H9 (cell line): ENCODE results near the gene STC2. TPM values are rescaled to one million over a fixed set of nuclear protein-coding genes. Genes with fewer than 3 reads are reported as not detected.

Experiments
- DNase-seq: peaks from one replicate; pipeline ENCODE4 v3.0.0-alpha.2; 2017
- H2AFZ ChIP-seq: one replicate; pipeline ENCODE4 v1.6.1; 2013; ENCODE audit warnings: mild to moderate bottlenecking, low read length, control low read depth, moderate library complexity
- H2AK5ac ChIP-seq: 2 replicates; pipeline ENCODE4 v1.6.1; 2013; ENCODE audit warnings: low read length, control low read depth, mixed read lengths; ENCODE audit not compliant: insufficient read length
- H2BK120ac ChIP-seq: one replicate; pipeline ENCODE4 v1.6.1; 2013; ENCODE audit warnings: low read depth, mild to moderate bottlenecking, low read length, control low read depth, inconsistent platforms; ENCODE audit not compliant: poor library complexity, severe bottlenecking
- H2BK12ac ChIP-seq: 2 replicates; pipeline ENCODE4 v1.6.1; 2013; ENCODE audit warnings: low read length, control low read depth, mixed read lengths, low read depth; ENCODE audit not compliant: insufficient read length
- H2BK15ac ChIP-seq: 2 replicates; pipeline ENCODE4 v1.6.1; 2013; ENCODE audit warnings: low read depth, low read length, control low read depth
- H2BK20ac ChIP-seq: one replicate; pipeline ENCODE4 v1.6.1; 2013; ENCODE audit warnings: low read depth, mild to moderate bottlenecking, low read length, control low read depth, inconsistent platforms; ENCODE audit not compliant: poor library complexity, severe bottlenecking
- H2BK5ac ChIP-seq: 2 replicates; pipeline ENCODE4 v1.6.1; 2013; ENCODE audit warnings: low read length, control low read depth, mixed read lengths; ENCODE audit not compliant: insufficient read length
- H3K14ac ChIP-seq: 2 replicates; pipeline ENCODE4 v1.6.1; 2013; ENCODE audit warnings: low read length, control low read depth; ENCODE audit not compliant: insufficient read depth
- H3K18ac ChIP-seq: 2 replicates; pipeline ENCODE4 v1.6.1; 2013; ENCODE audit warnings: low read depth, mild to moderate bottlenecking, mixed read lengths, low read length, control low read depth; ENCODE audit not compliant: insufficient read length
- H3K23ac ChIP-seq: 2 replicates; pipeline ENCODE4 v1.6.1; 2013; ENCODE audit warnings: low read length, control low read depth, mixed read lengths, low read depth; ENCODE audit not compliant: insufficient read length
- H3K23me2 ChIP-seq: 2 replicates; pipeline ENCODE4 v1.6.1; 2013; ENCODE audit warnings: low read depth, mild to moderate bottlenecking, mixed read lengths, low read length, control low read depth; ENCODE audit not compliant: insufficient read length, poor library complexity, severe bottlenecking
- H3K27ac ChIP-seq: 2 replicates; pipeline ENCODE4 v1.5.1; 2013; ENCODE audit warnings: low read length, control low read depth, mixed read lengths, low read depth; ENCODE audit not compliant: insufficient read length
- H3K27me3 ChIP-seq: 2 replicates; pipeline ENCODE4 v1.6.1; 2013; ENCODE audit warnings: low read length, control low read depth, inconsistent platforms; ENCODE audit not compliant: insufficient read depth
- H3K4ac ChIP-seq: 2 replicates; pipeline ENCODE4 v1.6.1; 2013; ENCODE audit warnings: low read depth, mild to moderate bottlenecking, control low read depth, inconsistent platforms, low read length, moderate library complexity
- H3K4me1 ChIP-seq: 2 replicates; pipeline ENCODE4 v1.6.1; 2013; ENCODE audit warnings: low read length, control low read depth, inconsistent platforms; ENCODE audit not compliant: insufficient read depth
- H3K4me2 ChIP-seq: 2 replicates; pipeline ENCODE4 v1.6.1; 2013; ENCODE audit warnings: low read length, control low read depth, mixed read lengths; ENCODE audit not compliant: insufficient read length, insufficient read depth
- H3K56ac ChIP-seq: 2 replicates; pipeline ENCODE4 v1.6.1; 2013; ENCODE audit warnings: low read depth, mild to moderate bottlenecking, mixed read lengths, low read length, control low read depth; ENCODE audit not compliant: insufficient read length
- H3K79me1 ChIP-seq: 2 replicates; pipeline ENCODE4 v1.6.1; 2013; ENCODE audit warnings: low read depth, mild to moderate bottlenecking, moderate library complexity, low read length, control low read depth, inconsistent platforms; ENCODE audit not compliant: insufficient read depth, poor library complexity, severe bottlenecking
- H3K79me2 ChIP-seq: 2 replicates; pipeline ENCODE4 v1.6.1; 2013; ENCODE audit warnings: low read length, control low read depth, inconsistent platforms; ENCODE audit not compliant: insufficient read depth
- H3K9ac ChIP-seq: 2 replicates; pipeline ENCODE4 v1.6.1; 2013; ENCODE audit warnings: low read length, control low read depth, mixed read lengths; ENCODE audit not compliant: insufficient read length; ENCODE audit errors: extremely low read depth
- H3K9me3 ChIP-seq: one replicate; pipeline ENCODE4 v1.6.1; 2013; ENCODE audit warnings: low read depth, low read length, inconsistent platforms; ENCODE audit not compliant: control insufficient read depth
- H3T11ph ChIP-seq: one replicate; pipeline ENCODE4 v1.6.1; 2013; ENCODE audit warnings: mild to moderate bottlenecking, low read length, control low read depth, inconsistent platforms
- H4K20me1 ChIP-seq: one replicate; pipeline ENCODE4 v1.6.1; 2013; ENCODE audit not compliant: control insufficient read depth, insufficient read length, insufficient read depth
- H4K5ac ChIP-seq: 2 replicates; pipeline ENCODE4 v1.6.1; 2013; ENCODE audit warnings: low read depth, mild to moderate bottlenecking, mixed read lengths, low read length, control low read depth; ENCODE audit not compliant: insufficient read length
- H4K8ac ChIP-seq: replicated peaks from 2 replicates; pipeline ENCODE4 v1.6.1; 2013; ENCODE audit warnings: low read length, control low read depth, mixed read lengths, low read depth; ENCODE audit not compliant: insufficient read length
- H4K91ac ChIP-seq: 2 replicates; pipeline ENCODE4 v1.6.1; 2013; ENCODE audit warnings: low read depth, mild to moderate bottlenecking, moderate library complexity, mixed read lengths, low read length, control low read depth; ENCODE audit not compliant: insufficient read length
- H3K27ac Mint-ChIP-seq, 3 experiments: 2 replicates in 2 of 3; 3 replicates in 1 of 3; pipeline ENCODE4 v1.8.0; 2020 to 2021; ENCODE audit warnings: mixed read lengths in 3 of 3, mild to moderate bottlenecking in 1 of 3, moderate library complexity in 1 of 3
- H3K27me3 Mint-ChIP-seq: 2 replicates; pipeline ENCODE4 v1.8.0; 2021; ENCODE audit warnings: low read depth, mild to moderate bottlenecking, moderate library complexity, mixed read lengths
- H3K36me3 Mint-ChIP-seq, 3 experiments: 2 replicates in 2 of 3; 3 replicates in 1 of 3; pipeline ENCODE4 v1.8.0; 2020 to 2021; ENCODE audit warnings: low read depth in 3 of 3, mixed read lengths in 3 of 3; ENCODE audit not compliant: insufficient read depth in 1 of 3
- H3K4me1 Mint-ChIP-seq, 2 experiments: 2 replicates each; pipeline ENCODE4 v1.8.0; 2020; ENCODE audit warnings: mixed read lengths in 2 of 2
- H3K4me3 Mint-ChIP-seq, 2 experiments: 2 replicates in 1 of 2; 3 replicates in 1 of 2; pipeline ENCODE4 v1.8.0; 2020 to 2021; ENCODE audit warnings: mild to moderate bottlenecking in 2 of 2, mixed read lengths in 2 of 2, moderate library complexity in 1 of 2
- H3K9me3 Mint-ChIP-seq, 2 experiments: 2 replicates in 1 of 2; 3 replicates in 1 of 2; pipeline ENCODE4 v1.8.0; 2020; ENCODE audit warnings: mild to moderate bottlenecking in 2 of 2, mixed read lengths in 2 of 2, moderate library complexity in 1 of 2
- WGBS: extraction: QIAGEN DNeasy Blood & Tissue Kit; methylation state at CpG from one replicate; pipeline ENCODE4 v1.1.7; 2013; ENCODE audit warnings: missing lambda C conversion rate, low lambda C conversion rate, mixed read lengths; ENCODE audit not compliant: insufficient read length; ENCODE audit errors: extremely low coverage; 5-methylcytosine and 5-hydroxymethylcytosine counted together
- total RNA-seq: library from RNA; stranded (reverse); gene quantifications from 2 replicates; pipeline ENCODE4 v1.2.1, GENCODE V29; 2021
- TF ChIP-seq, protein P1 (sequence below): fragments of 200-600 bp; sonication (generic); conservative IDR thresholded peaks from 3 replicates; pipeline ENCODE4 v1.8.0; 2021; ENCODE audit warnings: antibody characterized with exemption, mild to moderate bottlenecking

Gene STC2
- total RNA-seq, 1 experiment from 2014 or later, result 77.7 TPM

DNA sequence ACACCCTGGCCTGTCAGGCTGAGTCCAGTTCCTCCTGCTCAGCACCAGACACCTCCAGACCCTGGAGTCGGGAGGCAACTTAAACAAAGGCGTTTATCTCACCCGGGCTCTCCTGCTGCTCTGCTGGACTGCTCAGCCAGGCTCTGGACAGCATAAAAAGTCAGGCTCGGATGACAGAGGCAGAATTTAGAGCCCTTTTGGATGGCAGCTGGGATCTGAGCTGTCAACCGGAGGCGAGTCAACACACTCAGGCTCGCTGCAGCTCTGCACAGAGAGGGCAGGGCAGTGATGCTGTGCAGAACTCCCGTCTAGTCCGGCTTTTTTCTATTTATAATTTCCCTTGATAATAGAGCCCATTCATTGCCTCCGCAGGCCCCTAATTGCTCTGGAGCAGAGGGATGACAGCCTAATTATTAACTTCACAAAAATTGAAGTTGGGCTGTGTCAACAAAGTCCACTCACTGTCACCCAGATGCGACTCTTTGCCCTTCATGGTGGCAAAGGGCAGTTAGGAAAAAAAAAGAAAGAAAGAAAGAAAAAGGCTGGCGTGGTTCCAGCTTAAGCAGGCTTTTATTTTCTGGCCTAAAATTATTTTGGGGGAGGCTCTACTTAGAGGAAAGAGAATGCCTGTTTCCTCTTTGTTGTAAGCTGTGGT is 37.6 kb downstream of the STC2 start:
- Mint-ChIP-seq H3K4me1 (peaks cover 37 to 43% of the 10 kb centered on the region in 2 experiments), H3K27ac (peak overlapping the region in 1 of 3 experiments; percentile 53; a peak in 2 of 7 replicates), H3K4me3 (no peak overlapping the region), H3K36me3 (peaks cover 0 to 9% (median 3%) of the 10 kb centered on the region in 3 experiments; a peak in 4 of 7 replicates), H3K9me3 (peaks cover 0 to 11% of the 10 kb centered on the region in 2 experiments; a peak in 4 of 5 replicates), H3K27me3 (peaks cover 35% of the 10 kb centered on the region)
- Histone ChIP-seq H2AFZ (no peak overlapping the region), H4K91ac (no peak overlapping the region), H3T11ph (no peak overlapping the region), H3K14ac (no peak overlapping the region), H4K5ac (no peak overlapping the region), H3K4me2 (no peak overlapping the region), H4K8ac (no peak overlapping the region), H3K27me3 (no peaks in the 10 kb centered on the region), H3K23ac (no peak overlapping the region), H2BK12ac (no peak overlapping the region), H3K4ac (no peak overlapping the region), H3K79me1 (no peaks in the 10 kb centered on the region), H3K4me1 (no peaks in the 10 kb centered on the region; the same call in 1 of the 2 replicates), H3K79me2 (no peaks in the 10 kb centered on the region), H3K23me2 (no peaks in the 10 kb centered on the region), H3K18ac (no peak overlapping the region), H3K9me3 (no peaks in the 10 kb centered on the region), H3K56ac (no peak overlapping the region), H2BK5ac (no peak overlapping the region), H4K20me1 (no peaks in the 10 kb centered on the region), H2AK5ac (no peak overlapping the region), H3K9ac (no peak overlapping the region), H2BK120ac (no peak overlapping the region), H2BK20ac (no peak overlapping the region), H2BK15ac (no peak overlapping the region), H3K27ac (no peak overlapping the region)
- no CpG with 5 or more reads among the region's 12 CpGs for WGBS
- TF ChIP-seq, protein P1, sequence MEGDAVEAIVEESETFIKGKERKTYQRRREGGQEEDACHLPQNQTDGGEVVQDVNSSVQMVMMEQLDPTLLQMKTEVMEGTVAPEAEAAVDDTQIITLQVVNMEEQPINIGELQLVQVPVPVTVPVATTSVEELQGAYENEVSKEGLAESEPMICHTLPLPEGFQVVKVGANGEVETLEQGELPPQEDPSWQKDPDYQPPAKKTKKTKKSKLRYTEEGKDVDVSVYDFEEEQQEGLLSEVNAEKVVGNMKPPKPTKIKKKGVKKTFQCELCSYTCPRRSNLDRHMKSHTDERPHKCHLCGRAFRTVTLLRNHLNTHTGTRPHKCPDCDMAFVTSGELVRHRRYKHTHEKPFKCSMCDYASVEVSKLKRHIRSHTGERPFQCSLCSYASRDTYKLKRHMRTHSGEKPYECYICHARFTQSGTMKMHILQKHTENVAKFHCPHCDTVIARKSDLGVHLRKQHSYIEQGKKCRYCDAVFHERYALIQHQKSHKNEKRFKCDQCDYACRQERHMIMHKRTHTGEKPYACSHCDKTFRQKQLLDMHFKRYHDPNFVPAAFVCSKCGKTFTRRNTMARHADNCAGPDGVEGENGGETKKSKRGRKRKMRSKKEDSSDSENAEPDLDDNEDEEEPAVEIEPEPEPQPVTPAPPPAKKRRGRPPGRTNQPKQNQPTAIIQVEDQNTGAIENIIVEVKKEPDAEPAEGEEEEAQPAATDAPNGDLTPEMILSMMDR, result no peak
- no peak for DNase-seq
